Prostate gland (tissue), 2 donors: ENCODE data around the gene TBC1D24. TPM values are rescaled to one million over a fixed set of nuclear protein-coding genes. Genes with fewer than 3 reads are reported as not detected.

Source experiments
- DNase-seq: peaks from one replicate; pipeline ENCODE4 v3.0.0-alpha.2; 2019; ENCODE audit warnings: low spot score
- H3K27ac ChIP-seq, 2 donors: fragments of 200-600 bp; sonication (generic); 2 replicates each; pipeline ENCODE4 v1.5.1; 2017 to 2019
- H3K27me3 ChIP-seq: fragments of 200-600 bp; sonication (generic); replicated peaks from 2 replicates; pipeline ENCODE4 v1.5.1; 2019; ENCODE audit not compliant: insufficient read depth
- H3K36me3 ChIP-seq, 2 donors: fragments of 200-600 bp; sonication (generic); 1 replicate in 1 of 2; 2 replicates in 1 of 2; pipeline versions ENCODE4 v1.5.1 to v1.8.1; 2017 to 2019
- H3K4me1 ChIP-seq: fragments of 200-600 bp; sonication (generic); replicated peaks from 2 replicates; pipeline ENCODE4 v1.5.1; 2019
- H3K4me3 ChIP-seq, 2 donors: fragments of 200-600 bp; sonication (generic); 2 replicates each; pipeline ENCODE4 v1.5.1; 2017 to 2019
- H3K9me3 ChIP-seq: fragments of 200-600 bp; sonication (generic); 2 replicates; pipeline ENCODE4 v1.5.1; 2017
- CTCF ChIP-seq, 4 experiments: fragments of 200-600 bp in 2 of 4; fragments of 450-650 bp in 2 of 4; sonication (generic) in 2 of 4; IDR thresholded peaks; 1 replicate in 3 of 4; 2 replicates in 1 of 4; pipeline ENCODE4 v1.5.1; 2016 to 2019; ENCODE audit warnings: antibody characterized with exemption in 4 of 4, mild to moderate bottlenecking in 2 of 4, moderate library complexity in 2 of 4
- POLR2A ChIP-seq: fragments of 450-650 bp; IDR thresholded peaks from one replicate; pipeline ENCODE4 v1.6.1; 2016; ENCODE audit warnings: antibody characterized with exemption, mild to moderate bottlenecking
- POLR2AphosphoS5 ChIP-seq: sonication (generic); formaldehyde crosslinking; IDR thresholded peaks from one replicate; pipeline ENCODE4 v1.6.1; 2017; ENCODE audit warnings: antibody characterized with exemption
- WGBS: methylation state at CpG from one replicate; pipeline ENCODE4 v1.1.5; 2018; 5-methylcytosine and 5-hydroxymethylcytosine counted together
- intact Hi-C: fragments of 100-400 bp; cut with DNase I; formaldehyde crosslinking; loops from one replicate; pipeline ENCODE4 v1.14.2; 2022
- total RNA-seq, 2 donors: library from RNA; depleted of rRNA; stranded (reverse); fragments of >200 nt; gene quantifications; one replicate each; pipeline ENCODE4 v1.1.0, GENCODE V29; 2016

TBC1D24 gene
- total RNA-seq, 2 donors from 2014 or later = 22.4 to 26.2 TPM

- Histone ChIP-seq H3K4me1 (no peaks in the 10 kb centered on the region), H3K27me3 (no peaks in the 10 kb centered on the region), H3K9me3 (no peaks in the 10 kb centered on the region), H3K36me3 (no peaks in the 10 kb centered on the region), H3K4me3 (peak overlapping the region; percentile 45), H3K27ac (peak overlapping the region; percentile 18 to 26)
- TF ChIP-seq POLR2AphosphoS5 (no peak), POLR2A (no peak), CTCF (IDR thresholded peaks at IDR 0.05) (no peak)
- WGBS = 25% methylated on average over 18 of the region's 18 CpGs
- DNase-seq = no peak
- intact Hi-C loops = no loop called here
These were observed 15.9 kb upstream of the TBC1D24 start for GRCh38 chr16:2458887-2459646.

GRCh38 chr16:2459647-2460390 lies 15.1 kb upstream of the TBC1D24 start, which contains the start of gene TEDC2:
TSS of gene TEDC2 (plus strand) at chr16:2460109. CDS start at chr16:2460145, 36 bp downstream.
- no peaks in the 10 kb centered on the region for H3K36me3 ChIP-seq
- TF ChIP-seq POLR2AphosphoS5 (peak; percentile 87), CTCF (IDR thresholded peaks at IDR 0.05) (no peak), POLR2A (peak; percentile 14)
- H3K9me3 ChIP-seq = no peaks in the 10 kb centered on the region
- peak within 1 kb of the TSS; percentile 18 to 26 for H3K27ac ChIP-seq
- peak within 1 kb of the TSS; percentile 45 for H3K4me3 ChIP-seq
- DNase-seq = peak; percentile 95
- 0% methylated on average over 31 of the region's 66 CpGs for WGBS
- no peaks in the 10 kb centered on the region for H3K27me3 ChIP-seq
- no peaks in the 10 kb centered on the region for H3K4me1 ChIP-seq
- intact Hi-C loops = no loop called here

- Histone ChIP-seq H3K4me3 (peak overlapping the region; percentile 45), H3K4me1 (no peaks in the 10 kb centered on the region), H3K9me3 (no peaks in the 10 kb centered on the region), H3K27me3 (no peaks in the 10 kb centered on the region), H3K36me3 (no peaks in the 10 kb centered on the region), H3K27ac (no peak overlapping the region)
- no peak for TF ChIP-seq POLR2AphosphoS5
- no peak for TF ChIP-seq CTCF (IDR thresholded peaks at IDR 0.05)
- no peak for TF ChIP-seq POLR2A
- DNase-seq = no peak
- 12% methylated on average over 5 of the region's 20 CpGs for WGBS
- intact Hi-C loops = no loop called here
These were observed 14.6 kb upstream of the TBC1D24 start for GRCh38 chr16:2460391-2460713.

- WGBS = 75% methylated on average over 11 of the region's 13 CpGs
- no peak for DNase-seq
- intact Hi-C loops = no loop called here
- Histone ChIP-seq H3K9me3 (no peaks in the 10 kb centered on the region), H3K4me1 (no peaks in the 10 kb centered on the region), H3K27ac (no peak overlapping the region), H3K36me3 (no peaks in the 10 kb centered on the region), H3K4me3 (no peak overlapping the region), H3K27me3 (no peaks in the 10 kb centered on the region)
- TF ChIP-seq POLR2AphosphoS5 = no peak
- no peak for TF ChIP-seq CTCF (IDR thresholded peaks at IDR 0.05)
- no peak for TF ChIP-seq POLR2A
These were observed 14.0 kb upstream of the TBC1D24 start for GRCh38 chr16:2460916-2461315.
